Activated CD8-positive, alpha-beta memory T cell treated with anti-CD3 and anti-CD28 coated beads for 24 hours (primary cell): Measurements from ENCODE around the gene YTHDF1.

ENCODE experiments used
- DNase-seq: peaks from one replicate; pipeline ENCODE4 v3.0.0-alpha.2; 2020

YTHDF1 gene

GRCh38 chr20:63248835-63249591 lies 33.1 kb upstream of the YTHDF1 start:
- DNase-seq = no peak

- DNase-seq = no peak
Observed at GRCh38 chr20:63247671-63248228, 31.8 kb upstream of the YTHDF1 start.

- no peak for DNase-seq
Observed at GRCh38 chr20:63246490-63247288, 30.8 kb upstream of the YTHDF1 start.

- DNase-seq = no peak
Observed at GRCh38 chr20:63244468-63244867, 28.5 kb upstream of the YTHDF1 start.

- no peak for DNase-seq
Observed at GRCh38 chr20:63243604-63244247, 27.8 kb upstream of the YTHDF1 start.

GRCh38 chr20:63242736-63243135 lies 26.8 kb upstream of the YTHDF1 start:
- no peak for DNase-seq

GRCh38 chr20:63241272-63241671 lies 25.3 kb upstream of the YTHDF1 start:
- no peak for DNase-seq

- no peak for DNase-seq
Observed at GRCh38 chr20:63240004-63240403, 24.1 kb upstream of the YTHDF1 start.

- no peak for DNase-seq
Observed at GRCh38 chr20:63239431-63239830, 23.5 kb upstream of the YTHDF1 start.

- no peak for DNase-seq
Observed at GRCh38 chr20:63238514-63239125, 22.7 kb upstream of the YTHDF1 start.

- DNase-seq = no peak
Observed at GRCh38 chr20:63238031-63238430, 22.1 kb upstream of the YTHDF1 start.

- DNase-seq = no peak
Observed at GRCh38 chr20:63236116-63236837, 20.3 kb upstream of the YTHDF1 start.

GRCh38 chr20:63235399-63235983 lies 19.6 kb upstream of the YTHDF1 start, which contains the start of gene BIRC7:
TSS of gene BIRC7 (plus strand) at chr20:63235905. CDS start at chr20:63236097, 192 bp downstream.
- no peak for DNase-seq

GRCh38 chr20:63234693-63235398 lies 18.9 kb upstream of the YTHDF1 start:
- no peak for DNase-seq

- DNase-seq = no peak
Observed at GRCh38 chr20:63233924-63234323, 18.0 kb upstream of the YTHDF1 start.

GRCh38 chr20:63233061-63233344 lies 17.1 kb upstream of the YTHDF1 start:
- no peak for DNase-seq

- no peak for DNase-seq
Observed at GRCh38 chr20:63232235-63233060, 16.5 kb upstream of the YTHDF1 start.

- no peak for DNase-seq
Observed at GRCh38 chr20:63230800-63231268, 14.9 kb upstream of the YTHDF1 start.

GRCh38 chr20:63228806-63229205 lies 12.9 kb upstream of the YTHDF1 start:
- DNase-seq = no peak

- DNase-seq = no peak
Observed at GRCh38 chr20:63227260-63227659, 11.3 kb upstream of the YTHDF1 start.
